RWPE2 (cell line): Measurements from ENCODE around the gene SNX5.

Experiments used
- ATAC-seq: fragments of 200-7000 bp; cut with Tn5 transposase; 3 replicates; pipeline ENCODE4 v1.9.1; 2021; ENCODE audit warnings: low read depth
- DNase-seq: peaks from one replicate; pipeline ENCODE4 v3.0.0-alpha.2; 2020; ENCODE audit warnings: low spot score
- H3K27ac ChIP-seq: fragments of 450-650 bp; 2 replicates; pipeline ENCODE4 v1.5.1; 2017; ENCODE audit warnings: mild to moderate bottlenecking; ENCODE audit not compliant: poor library complexity, severe bottlenecking
- H3K27me3 ChIP-seq: fragments of 250-450 bp; sonication (Bioruptor Pico); 2 replicates; pipeline ENCODE4 v1.5.1; 2021; ENCODE audit warnings: mild to moderate bottlenecking, moderate library complexity; ENCODE audit not compliant: insufficient read depth, poor library complexity, severe bottlenecking
- H3K36me3 ChIP-seq: fragments of 250-450 bp; sonication (Bioruptor Pico); 2 replicates; pipeline ENCODE4 v1.5.1; 2020; ENCODE audit warnings: low read depth, mild to moderate bottlenecking, moderate library complexity
- H3K4me1 ChIP-seq: fragments of 250-450 bp; sonication (Bioruptor Pico); 2 replicates; pipeline ENCODE4 v1.5.1; 2021; ENCODE audit warnings: mild to moderate bottlenecking, moderate library complexity; ENCODE audit not compliant: insufficient read depth, poor library complexity, severe bottlenecking
- H3K4me3 ChIP-seq: fragments of 250-450 bp; sonication (Bioruptor Pico); 2 replicates; pipeline ENCODE4 v1.5.1; 2021; ENCODE audit warnings: mild to moderate bottlenecking, moderate library complexity; ENCODE audit not compliant: severe bottlenecking
- H3K9me3 ChIP-seq: fragments of 250-450 bp; sonication (Bioruptor Pico); 2 replicates; pipeline ENCODE4 v1.5.1; 2021; ENCODE audit warnings: mild to moderate bottlenecking, moderate library complexity; ENCODE audit not compliant: severe bottlenecking
- CTCF ChIP-seq: fragments of 450-650 bp; IDR thresholded peaks from one replicate; pipeline ENCODE4 v1.5.1; 2017; ENCODE audit warnings: mild to moderate bottlenecking, moderate library complexity; ENCODE audit not compliant: poor library complexity, severe bottlenecking

Gene SNX5

GRCh38 chr20:17949899-17950298, 18.7 kb downstream of the SNX5 start:
- H3K36me3 ChIP-seq = peaks cover 100% of the 10 kb centered on the region

GRCh38 chr20:17948442-17948841, 20.2 kb downstream of the SNX5 start:
- H3K4me3 ChIP-seq = no peak overlapping the region
- H3K36me3 ChIP-seq = peaks cover 100% of the 10 kb centered on the region
- no peak for TF ChIP-seq CTCF
- DNase-seq (no peak), ATAC-seq (no peak)
- H3K4me1 ChIP-seq = no peaks in the 10 kb centered on the region
- H3K9me3 ChIP-seq = no peaks in the 10 kb centered on the region
- H3K27me3 ChIP-seq = no peaks in the 10 kb centered on the region
- H3K27ac ChIP-seq = no peak overlapping the region

More at GRCh38 chr20:17949899-17950298, 18.7 kb downstream of the SNX5 start:
- Histone ChIP-seq H3K9me3 (no peaks in the 10 kb centered on the region), H3K4me1 (no peaks in the 10 kb centered on the region), H3K27me3 (no peaks in the 10 kb centered on the region), H3K4me3 (no peak overlapping the region), H3K27ac (no peak overlapping the region)
- ATAC-seq (no peak), DNase-seq (no peak)
- TF ChIP-seq CTCF = no peak

GRCh38 chr20:17947474-17947815, 21.1 kb downstream of the SNX5 start:
- Histone ChIP-seq H3K27me3 (no peaks in the 10 kb centered on the region), H3K4me1 (no peaks in the 10 kb centered on the region), H3K36me3 (peaks cover 100% of the 10 kb centered on the region), H3K4me3 (no peak overlapping the region), H3K9me3 (no peaks in the 10 kb centered on the region), H3K27ac (no peak overlapping the region)
- no peak for TF ChIP-seq CTCF
- DNase-seq (no peak), ATAC-seq (no peak)

GRCh38 chr20:17946572-17947473, 21.8 kb downstream of the SNX5 start:
- no peaks in the 10 kb centered on the region for H3K27me3 ChIP-seq
- no peaks in the 10 kb centered on the region for H3K4me1 ChIP-seq
- DNase-seq = no peak
- no peak for ATAC-seq
- no peak overlapping the region for H3K27ac ChIP-seq
- H3K36me3 ChIP-seq = peaks cover 100% of the 10 kb centered on the region
- no peak for TF ChIP-seq CTCF
- H3K9me3 ChIP-seq = no peaks in the 10 kb centered on the region
- no peak overlapping the region for H3K4me3 ChIP-seq

GRCh38 chr20:17946040-17946439, 22.6 kb downstream of the SNX5 start:
- TF ChIP-seq CTCF = no peak
- no peak for DNase-seq
- no peak overlapping the region for H3K4me3 ChIP-seq
- H3K4me1 ChIP-seq = no peaks in the 10 kb centered on the region
- H3K27ac ChIP-seq = no peak overlapping the region
- no peaks in the 10 kb centered on the region for H3K9me3 ChIP-seq
- no peaks in the 10 kb centered on the region for H3K27me3 ChIP-seq
- peaks cover 96% of the 10 kb centered on the region for H3K36me3 ChIP-seq
- no peak for ATAC-seq
